Measurements from ENCODE around the gene CDC42EP5.
"Not testable (repeated sequence)": the region's sequence is repeated elsewhere in the genome, so short reads cannot be mapped to it uniquely, and the experiment has no call there.

Gene CDC42EP5

GRCh38 chr19:54515156-54515555 lies 42.1 kb upstream of the CDC42EP5 start:
- Mint-ChIP-seq H3K4me1 (no peaks in the 10 kb centered on the region), H3K36me3 (ENCODE audit: low read depth) (no peaks in the 10 kb centered on the region), H3K27ac (no peak overlapping the region), H3K9me3 (peaks cover 36% of the 10 kb centered on the region), H3K27me3 (ENCODE audit: low read depth) (no peaks in the 10 kb centered on the region), H3K4me3 (no peak overlapping the region)
- no peak for TF ChIP-seq CTCF (IDR thresholded peaks at IDR 0.05; ENCODE audit: unreplicated experiment in 3 of 3)

- H3K9me3 Mint-ChIP-seq: peaks cover 26% of the 10 kb centered on the region
- H3K4me1 Mint-ChIP-seq; H3K27ac Mint-ChIP-seq; H3K4me3 Mint-ChIP-seq; H3K27me3 Mint-ChIP-seq (ENCODE audit: low read depth); H3K36me3 Mint-ChIP-seq (ENCODE audit: low read depth): not testable (repeated sequence)
Measured at GRCh38 chr19:54509200-54509940, 36.3 kb upstream of the CDC42EP5 start.

GRCh38 chr19:54508487-54508886 lies 35.4 kb upstream of the CDC42EP5 start:
- H3K4me1 Mint-ChIP-seq; H3K27ac Mint-ChIP-seq; H3K36me3 Mint-ChIP-seq (ENCODE audit: low read depth); H3K4me3 Mint-ChIP-seq; H3K27me3 Mint-ChIP-seq (ENCODE audit: low read depth): not testable (repeated sequence)
- H3K9me3 Mint-ChIP-seq: peaks cover 26% of the 10 kb centered on the region

GRCh38 chr19:54507824-54508223 lies 34.7 kb upstream of the CDC42EP5 start:
- no peak overlapping the region for H3K27ac Mint-ChIP-seq
- TF ChIP-seq CTCF (IDR thresholded peaks at IDR 0.05; ENCODE audit: unreplicated experiment in 3 of 3): no peak
- no peaks in the 10 kb centered on the region for H3K36me3 Mint-ChIP-seq (ENCODE audit: low read depth)

GRCh38 chr19:54507038-54507717 lies 34.1 kb upstream of the CDC42EP5 start:
- not testable (repeated sequence) for H3K36me3 Mint-ChIP-seq (ENCODE audit: low read depth); H3K4me1 Mint-ChIP-seq; H3K27ac Mint-ChIP-seq; H3K27me3 Mint-ChIP-seq (ENCODE audit: low read depth); H3K4me3 Mint-ChIP-seq
- peaks cover 18% of the 10 kb centered on the region for H3K9me3 Mint-ChIP-seq

More at GRCh38 chr19:54507824-54508223, 34.7 kb upstream of the CDC42EP5 start:
- no peak overlapping the region for H3K4me3 Mint-ChIP-seq
- peaks cover 20% of the 10 kb centered on the region for H3K9me3 Mint-ChIP-seq
- H3K27me3 Mint-ChIP-seq (ENCODE audit: low read depth): no peaks in the 10 kb centered on the region
- no peaks in the 10 kb centered on the region for H3K4me1 Mint-ChIP-seq

GRCh38 chr19:54506079-54506478 lies 33.0 kb upstream of the CDC42EP5 start:
- Mint-ChIP-seq H3K27me3 (ENCODE audit: low read depth) (no peaks in the 10 kb centered on the region), H3K36me3 (ENCODE audit: low read depth) (no peaks in the 10 kb centered on the region), H3K27ac (no peak overlapping the region), H3K4me3 (no peak overlapping the region), H3K4me1 (no peaks in the 10 kb centered on the region), H3K9me3 (peaks cover 19% of the 10 kb centered on the region)
- no peak for TF ChIP-seq CTCF (IDR thresholded peaks at IDR 0.05; ENCODE audit: unreplicated experiment in 3 of 3)

- H3K4me1 Mint-ChIP-seq; H3K27ac Mint-ChIP-seq; H3K36me3 Mint-ChIP-seq (ENCODE audit: low read depth); H3K27me3 Mint-ChIP-seq (ENCODE audit: low read depth); H3K4me3 Mint-ChIP-seq: not testable (repeated sequence)
- peaks cover 24% of the 10 kb centered on the region for H3K9me3 Mint-ChIP-seq
Measured at GRCh38 chr19:54505542-54505941, 32.4 kb upstream of the CDC42EP5 start.

GRCh38 chr19:54502518-54503048 lies 29.5 kb upstream of the CDC42EP5 start, which contains the start of gene LAIR2:
Gene LAIR2, plus strand, starts transcription at chr19:54502831. Its CDS starts 88 bp downstream, at chr19:54502919.
- no peaks in the 10 kb centered on the region for H3K4me1 Mint-ChIP-seq
- H3K36me3 Mint-ChIP-seq (ENCODE audit: low read depth): no peaks in the 10 kb centered on the region
- H3K9me3 Mint-ChIP-seq: peaks cover 26% of the 10 kb centered on the region
- no peaks in the 10 kb centered on the region for H3K27me3 Mint-ChIP-seq (ENCODE audit: low read depth)
- H3K4me3 Mint-ChIP-seq: no peak within 1 kb of the TSS
- no peak within 1 kb of the TSS for H3K27ac Mint-ChIP-seq
- no peak for TF ChIP-seq CTCF (IDR thresholded peaks at IDR 0.05; ENCODE audit: unreplicated experiment in 3 of 3)

GRCh38 chr19:54498451-54498772 lies 25.3 kb upstream of the CDC42EP5 start:
- not testable (repeated sequence) for H3K4me1 Mint-ChIP-seq, H3K27ac Mint-ChIP-seq

GRCh38 chr19:54497747-54498450 lies 24.8 kb upstream of the CDC42EP5 start:
- H3K27ac Mint-ChIP-seq; H3K36me3 Mint-ChIP-seq (ENCODE audit: low read depth); H3K4me3 Mint-ChIP-seq; H3K27me3 Mint-ChIP-seq (ENCODE audit: low read depth); H3K4me1 Mint-ChIP-seq: not testable (repeated sequence)
- H3K9me3 Mint-ChIP-seq: peaks cover 23% of the 10 kb centered on the region

More at GRCh38 chr19:54498451-54498772, 25.3 kb upstream of the CDC42EP5 start:
- peaks cover 19% of the 10 kb centered on the region for H3K9me3 Mint-ChIP-seq
- H3K36me3 Mint-ChIP-seq (ENCODE audit: low read depth); H3K27me3 Mint-ChIP-seq (ENCODE audit: low read depth); H3K4me3 Mint-ChIP-seq: not testable (repeated sequence)

Measured in nephron (organoid).